ENCODE measurements around the gene CFHR5.
"Not testable (repeated sequence)": the region's sequence is repeated elsewhere in the genome, so short reads cannot be mapped to it uniquely, and the experiment has no call there.

CFHR5 gene

DNA sequence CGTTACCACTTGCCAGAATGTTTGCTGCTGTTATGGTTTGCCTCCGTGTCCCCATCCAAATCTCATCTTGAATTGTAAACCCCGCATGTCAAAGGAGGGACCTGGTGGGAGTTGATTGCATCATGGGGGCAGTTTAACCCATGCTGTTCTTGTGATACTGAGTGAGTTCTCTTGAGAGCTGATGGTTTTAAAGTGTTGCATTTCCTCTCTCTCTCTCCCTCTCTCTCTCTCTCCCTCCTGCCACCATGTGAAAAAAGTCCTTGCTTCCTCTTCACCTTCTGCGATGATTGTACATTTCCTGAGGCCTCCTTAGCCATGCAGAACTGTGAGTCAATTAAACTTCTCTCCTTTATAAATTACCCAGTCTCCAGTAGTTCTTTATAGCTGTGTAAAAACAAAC, 44.4 kb downstream of the CFHR5 start:
- no peak for DNase-seq

DNA sequence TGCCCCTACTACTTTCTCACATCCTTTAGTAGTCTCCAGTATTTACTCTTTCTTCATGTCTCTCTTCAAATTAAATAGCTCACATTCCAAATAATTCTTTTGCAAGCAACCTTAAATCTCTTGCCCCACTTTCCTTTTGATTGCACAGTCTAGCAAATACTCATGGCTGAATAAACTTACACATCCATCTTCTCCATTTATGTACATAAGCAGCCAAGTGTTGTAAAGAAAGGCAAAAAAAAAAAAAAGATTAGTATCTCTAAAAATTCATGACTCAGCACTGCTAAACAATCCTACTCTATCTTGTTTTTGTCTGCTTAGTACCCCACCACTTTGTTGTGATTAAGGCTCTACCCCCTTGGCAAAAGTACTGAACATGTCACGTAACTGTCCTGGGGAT, 47.1 kb downstream of the CFHR5 start:
- DNase-seq: no peak

DNA sequence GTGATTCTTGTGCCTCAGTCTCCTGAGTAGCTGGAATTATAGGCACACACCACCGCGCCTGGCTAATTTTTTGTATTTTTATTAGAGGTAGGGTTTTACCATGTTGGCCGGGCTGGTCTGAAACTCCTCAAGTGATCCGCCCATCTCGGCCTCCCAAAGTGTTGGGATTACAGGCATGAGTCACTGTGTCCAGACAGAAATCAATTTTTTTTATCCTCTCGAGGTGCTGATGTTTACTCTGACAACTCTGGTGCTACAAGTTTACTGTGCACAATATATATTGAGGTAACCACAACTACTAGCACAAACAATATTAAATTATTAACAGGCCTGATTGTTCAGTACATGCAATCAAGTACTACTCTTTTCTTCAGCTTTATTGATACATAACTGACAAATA, 50.0 kb downstream of the CFHR5 start:
- DNase-seq: no peak

DNA sequence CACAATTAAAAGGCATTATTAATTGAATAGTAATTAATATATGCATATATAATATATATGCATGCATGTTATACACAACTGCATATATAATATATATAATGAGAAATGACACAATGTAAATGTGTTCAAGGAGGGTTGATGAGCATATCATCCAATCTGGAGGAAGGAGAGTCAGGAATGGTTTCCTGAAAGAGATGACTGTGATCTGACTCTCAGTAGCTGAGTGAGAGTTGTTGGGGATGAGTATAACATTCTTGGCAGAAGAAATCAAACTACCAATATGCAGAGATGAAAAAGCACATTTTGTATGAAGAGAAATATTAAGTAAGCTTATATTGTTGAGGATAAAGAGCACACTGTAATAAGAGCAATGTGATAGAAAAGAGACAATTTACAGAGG, 52.4 kb downstream of the CFHR5 start:
- DNase-seq: no peak

DNA sequence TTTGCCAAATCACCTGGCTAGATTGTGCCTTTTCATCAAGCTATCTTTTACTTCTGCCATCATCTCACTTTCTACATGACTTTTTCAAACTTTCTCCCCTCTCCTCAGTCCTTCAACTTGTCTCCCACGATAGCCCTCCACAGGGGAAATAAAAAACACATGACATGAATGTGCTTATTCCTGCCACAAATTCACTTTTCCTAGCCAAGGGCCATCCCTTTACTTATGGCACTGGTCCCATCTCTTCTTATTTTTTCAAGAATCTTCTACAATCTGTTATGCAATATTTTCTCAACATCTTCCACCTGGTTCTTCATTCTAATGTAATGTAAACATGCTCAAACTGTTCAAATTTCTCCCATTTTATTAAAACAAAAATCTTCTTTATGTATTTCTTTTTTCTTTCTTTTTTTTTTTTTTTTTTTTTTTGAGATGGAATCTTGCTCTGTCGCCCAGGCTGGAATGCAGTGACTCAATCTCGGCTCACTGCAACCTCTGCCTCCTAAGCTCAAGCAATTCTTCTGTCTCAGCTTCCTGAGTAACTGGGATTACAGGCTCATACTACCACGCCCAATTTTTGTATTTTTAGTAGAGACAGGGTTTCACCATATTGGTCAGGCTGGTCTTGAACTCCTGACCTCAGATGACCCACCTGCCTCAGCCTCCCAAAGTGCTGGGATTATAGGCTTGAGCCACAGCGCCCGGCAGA, 57.4 kb downstream of the CFHR5 start:
- not testable (repeated sequence) for DNase-seq

DNA sequence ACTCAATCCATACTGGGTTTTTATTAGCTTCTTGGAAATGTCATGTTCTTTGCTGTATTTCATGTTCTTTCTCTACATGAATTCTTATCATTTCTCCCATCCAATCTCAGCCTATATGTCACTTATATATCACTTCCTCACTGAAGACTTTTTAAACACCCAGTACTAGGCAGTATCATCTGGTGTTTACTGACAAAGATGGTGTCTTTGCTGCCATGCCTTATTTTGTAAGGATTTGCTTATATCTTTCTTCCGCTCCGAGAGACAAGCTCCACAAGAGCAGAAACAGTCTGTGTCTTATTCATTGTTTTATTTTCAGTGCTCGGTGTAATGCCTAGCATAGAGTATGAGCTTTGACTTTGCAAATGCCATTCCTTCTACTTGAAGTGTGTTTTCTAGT, 59.5 kb downstream of the CFHR5 start:
- no peak for DNase-seq

DNA sequence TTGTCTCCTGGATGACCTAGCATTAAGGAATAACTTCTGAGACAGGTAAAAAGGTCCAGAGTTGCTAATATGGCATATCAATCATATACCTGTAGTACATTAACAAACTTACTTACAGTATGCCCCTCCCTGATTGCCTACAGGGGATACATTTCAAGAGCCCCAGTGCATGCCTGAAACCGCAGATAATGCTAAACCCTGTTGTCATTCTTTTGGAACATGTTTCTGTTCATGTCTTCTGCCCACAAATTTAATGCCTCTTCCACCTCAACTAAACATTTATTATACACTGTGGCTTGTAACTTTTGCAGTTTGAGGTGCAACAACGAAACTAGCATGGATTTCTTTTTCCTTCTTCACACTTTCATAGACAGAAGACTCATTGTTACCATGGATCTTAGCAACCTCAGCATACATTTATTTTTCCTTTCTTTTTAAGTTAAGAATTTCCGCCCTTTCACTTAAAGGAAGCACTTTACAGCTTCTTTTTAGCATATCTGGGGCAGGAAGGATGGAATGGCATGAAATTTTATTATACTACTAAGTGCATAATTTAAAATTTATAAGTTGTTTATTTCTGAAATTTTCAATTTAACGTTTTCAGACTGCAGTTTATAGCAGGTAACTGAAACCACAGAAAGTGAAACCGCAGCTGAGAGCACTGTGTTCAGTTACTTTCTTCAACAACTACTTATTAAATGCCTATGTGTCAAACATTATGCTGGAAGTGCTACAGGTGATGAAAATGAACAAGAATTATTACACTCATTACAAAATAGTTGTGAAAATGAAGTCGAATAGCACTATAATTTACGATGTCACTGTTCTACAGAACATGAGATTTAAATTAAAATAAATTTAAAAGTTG, 64.4 kb downstream of the CFHR5 start:
- no peak for DNase-seq

DNA sequence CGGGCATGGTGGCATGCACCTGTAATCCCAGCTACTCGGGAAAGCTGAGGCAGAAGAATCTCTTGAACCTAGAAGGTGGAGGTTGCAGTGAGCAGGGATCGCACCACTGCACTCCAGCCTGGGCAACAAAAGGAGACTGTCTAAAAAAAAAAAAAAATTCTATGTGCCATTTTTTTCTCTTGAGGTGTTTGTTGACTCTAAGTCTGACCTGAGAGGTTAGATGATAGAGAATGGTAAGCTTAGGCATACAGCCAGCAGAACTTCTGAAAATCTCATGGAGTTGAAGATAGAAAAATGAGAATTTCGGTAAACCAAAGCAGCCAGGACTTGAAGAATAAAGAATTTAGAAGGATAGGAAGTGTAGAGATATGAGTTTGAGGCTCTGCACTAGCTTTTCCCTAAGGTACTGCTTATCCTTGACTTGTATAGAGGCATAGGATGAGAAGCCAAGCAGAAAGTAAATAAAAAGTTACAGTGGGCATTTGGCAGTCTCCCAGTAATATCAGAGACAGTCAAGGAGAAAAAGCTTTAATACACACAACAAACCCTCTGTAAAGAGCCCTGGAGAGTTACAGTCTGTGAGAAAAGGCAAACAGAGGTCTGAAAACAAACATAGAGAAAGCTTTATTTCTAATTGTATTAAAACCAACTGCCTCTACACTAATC, 65.5 kb downstream of the CFHR5 start:
- DNase-seq: no peak

DNA sequence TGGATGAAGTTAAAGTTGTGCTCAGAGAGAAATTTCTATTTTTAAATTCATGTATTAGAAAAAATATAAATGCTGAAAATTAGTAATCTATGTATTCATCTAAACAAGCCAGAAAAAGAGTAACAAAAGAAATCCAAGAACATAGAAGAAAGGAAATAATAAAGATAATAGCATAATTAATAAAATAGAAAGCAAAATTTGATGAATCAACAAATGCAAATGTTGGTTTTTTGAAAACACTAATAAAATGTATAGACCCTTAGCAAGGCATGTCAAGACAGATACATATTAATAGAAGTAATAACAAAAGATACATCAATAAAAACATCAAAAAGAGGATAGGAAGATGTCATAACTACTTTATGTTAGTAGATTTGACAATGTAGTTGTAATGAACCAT, 71.7 kb downstream of the CFHR5 start:
- DNase-seq: no peak
